ENCODE results near the gene TRABD.

The TRABD gene

GRCh38 chr22:50236731-50237409 is 51.2 kb downstream of the TRABD start:
- no peak overlapping the region for H3K9ac ChIP-seq (ENCODE audit: low read length)
- no peak overlapping the region for H3K27ac ChIP-seq (ENCODE audit: low read length)
- peaks cover 77% of the 10 kb centered on the region for H3K79me2 ChIP-seq (ENCODE audit: low read length)
- DNase-seq = peak; percentile 24
- no peak for TF ChIP-seq EZH2phosphoT487 (IDR thresholded peaks at IDR 0.05; ENCODE audit: low read length)
- TF ChIP-seq CTCF (IDR thresholded peaks at IDR 0.05; ENCODE audit: low read length) = peak; percentile 49
- no peak for TF ChIP-seq EZH2 (optimal IDR thresholded peaks at IDR 0.05; ENCODE audit: low read depth, low read length)
- H2AFZ ChIP-seq (ENCODE audit: low read length) = no peak overlapping the region
- H3K4me2 ChIP-seq (ENCODE audit: low read depth, low read length) = no peak overlapping the region
- no peaks in the 10 kb centered on the region for H3K36me3 ChIP-seq (replicated peaks; ENCODE audit: insufficient read depth, low read length)
- H3K4me3 ChIP-seq (ENCODE audit: low read length) = no peak overlapping the region
- H3F3A ChIP-seq (ENCODE audit: insufficient read depth, low read length) = peaks cover 7% of the 10 kb centered on the region
- no peaks in the 10 kb centered on the region; the same call in 1 of the 2 replicates for H4K20me1 ChIP-seq (ENCODE audit: insufficient read depth, low read length)
- H3K9me2 ChIP-seq (replicated peaks; ENCODE audit: insufficient read depth, low read length) = no peaks in the 10 kb centered on the region
- no peaks in the 10 kb centered on the region for H3K9me3 ChIP-seq (replicated peaks; ENCODE audit: insufficient read depth, low read length)
- H3K27me3 ChIP-seq (replicated peaks; ENCODE audit: insufficient read depth, low read length) = no peaks in the 10 kb centered on the region
- no peaks in the 10 kb centered on the region for H3K4me1 ChIP-seq (ENCODE audit: low read length)

- Histone ChIP-seq H3K9ac (ENCODE audit: low read length) (no peak overlapping the region), H3K79me2 (ENCODE audit: low read length) (peaks cover 92% of the 10 kb centered on the region), H3F3A (ENCODE audit: insufficient read depth, low read length) (peaks cover 14% of the 10 kb centered on the region), H3K4me2 (ENCODE audit: low read depth, low read length) (no peak overlapping the region), H3K9me2 (replicated peaks; ENCODE audit: insufficient read depth, low read length) (no peaks in the 10 kb centered on the region), H3K9me3 (replicated peaks; ENCODE audit: insufficient read depth, low read length) (no peaks in the 10 kb centered on the region), H3K27me3 (replicated peaks; ENCODE audit: insufficient read depth, low read length) (no peaks in the 10 kb centered on the region), H3K36me3 (replicated peaks; ENCODE audit: insufficient read depth, low read length) (no peaks in the 10 kb centered on the region), H3K27ac (ENCODE audit: low read length) (no peak overlapping the region), H3K4me3 (ENCODE audit: low read length) (no peak overlapping the region), H2AFZ (ENCODE audit: low read length) (no peak overlapping the region), H3K4me1 (ENCODE audit: low read length) (0 out of 2 replicates have a peak, but pooled peaks cover 4% of the 10 kb centered on the region), H4K20me1 (ENCODE audit: insufficient read depth, low read length) (no peaks in the 10 kb centered on the region; the same call in 1 of the 2 replicates)
- no peak for DNase-seq
- no peak for TF ChIP-seq EZH2 (optimal IDR thresholded peaks at IDR 0.05; ENCODE audit: low read depth, low read length)
- no peak for TF ChIP-seq CTCF (IDR thresholded peaks at IDR 0.05; ENCODE audit: low read length)
- no peak for TF ChIP-seq EZH2phosphoT487 (IDR thresholded peaks at IDR 0.05; ENCODE audit: low read length)
These were observed 53.0 kb downstream of the TRABD start for GRCh38 chr22:50238755-50239154.

- Histone ChIP-seq H3K9me3 (replicated peaks; ENCODE audit: insufficient read depth, low read length) (no peaks in the 10 kb centered on the region), H2AFZ (ENCODE audit: low read length) (no peak overlapping the region), H3K27ac (ENCODE audit: low read length) (no peak overlapping the region), H3K4me3 (ENCODE audit: low read length) (peak overlapping the region; percentile 81), H4K20me1 (ENCODE audit: insufficient read depth, low read length) (no peaks in the 10 kb centered on the region), H3K36me3 (replicated peaks; ENCODE audit: insufficient read depth, low read length) (no peaks in the 10 kb centered on the region), H3K27me3 (replicated peaks; ENCODE audit: insufficient read depth, low read length) (no peaks in the 10 kb centered on the region), H3F3A (ENCODE audit: insufficient read depth, low read length) (peaks cover 37% of the 10 kb centered on the region), H3K4me2 (ENCODE audit: low read depth, low read length) (peak overlapping the region; percentile 100), H3K9ac (ENCODE audit: low read length) (no peak overlapping the region), H3K79me2 (ENCODE audit: low read length) (peaks cover 87% of the 10 kb centered on the region), H3K4me1 (ENCODE audit: low read length) (peaks cover 20% of the 10 kb centered on the region), H3K9me2 (replicated peaks; ENCODE audit: insufficient read depth, low read length) (no peaks in the 10 kb centered on the region)
- no peak for TF ChIP-seq EZH2 (optimal IDR thresholded peaks at IDR 0.05; ENCODE audit: low read depth, low read length)
- no peak for TF ChIP-seq EZH2phosphoT487 (IDR thresholded peaks at IDR 0.05; ENCODE audit: low read length)
- TF ChIP-seq CTCF (IDR thresholded peaks at IDR 0.05; ENCODE audit: low read length) = no peak
- DNase-seq = no peak
These were observed 56.8 kb downstream of the TRABD start for GRCh38 chr22:50242406-50242949.
